Measurements from ENCODE around the gene NEU2. TPM values are rescaled to one million over a fixed set of nuclear protein-coding genes. Genes with fewer than 3 reads are reported as not detected.
"Not testable (repeated sequence)": the region's sequence is repeated elsewhere in the genome, so short reads cannot be mapped to it uniquely, and the experiment has no call there.

NEU2 gene
- total RNA-seq, 1 donor from 2014 or later: not detected

DNA sequence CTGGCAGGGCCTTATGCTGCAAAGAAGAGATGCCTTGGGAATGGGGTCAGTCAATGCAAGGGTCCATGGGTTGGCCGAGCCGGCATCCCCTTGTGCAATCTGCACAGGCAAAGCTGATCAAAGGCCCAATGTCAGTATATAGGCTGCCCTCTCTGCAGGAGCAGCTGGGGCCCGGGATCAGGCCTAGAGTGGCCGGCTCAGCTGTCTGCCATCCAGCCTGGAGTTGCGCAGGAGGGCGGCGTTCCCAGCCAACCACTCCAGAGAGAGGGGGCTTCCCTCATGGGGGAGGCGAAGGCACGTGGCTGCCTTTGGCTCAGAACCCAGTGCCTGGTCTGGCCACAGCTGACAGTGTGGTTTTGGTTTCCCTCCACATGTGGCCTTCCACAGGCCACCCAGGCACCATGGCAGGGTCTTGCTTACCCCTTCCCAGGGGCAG is 31.5 kb downstream of the NEU2 start:
- CTCF ChIA-PET: interaction anchor here (1.3 kb wide), 1 partner anchor 61 kb away, joined by 4 read pairs; no protein-coding TSS in a partner anchor
- intact Hi-C loops (cut with micrococcal nuclease): loop anchor here (5.0 to 10.0 kb wide), 3 partner anchors 293 to 353 kb away; no protein-coding TSS in a partner anchor
- Mint-ChIP-seq H3K4me3 (peak overlapping the region; percentile 96), H3K4me1 (peaks cover 77% of the 10 kb centered on the region), H3K27ac (peak overlapping the region; percentile 87), H3K27me3 (no peaks in the 10 kb centered on the region), H3K36me3 (ENCODE audit: low read depth) (peaks cover 69% of the 10 kb centered on the region), H3K9me3 (no peaks in the 10 kb centered on the region)
- DNase-seq (no peak), ATAC-seq (ENCODE audit: low read depth) (no peak)
- TF ChIP-seq, protein P1, sequence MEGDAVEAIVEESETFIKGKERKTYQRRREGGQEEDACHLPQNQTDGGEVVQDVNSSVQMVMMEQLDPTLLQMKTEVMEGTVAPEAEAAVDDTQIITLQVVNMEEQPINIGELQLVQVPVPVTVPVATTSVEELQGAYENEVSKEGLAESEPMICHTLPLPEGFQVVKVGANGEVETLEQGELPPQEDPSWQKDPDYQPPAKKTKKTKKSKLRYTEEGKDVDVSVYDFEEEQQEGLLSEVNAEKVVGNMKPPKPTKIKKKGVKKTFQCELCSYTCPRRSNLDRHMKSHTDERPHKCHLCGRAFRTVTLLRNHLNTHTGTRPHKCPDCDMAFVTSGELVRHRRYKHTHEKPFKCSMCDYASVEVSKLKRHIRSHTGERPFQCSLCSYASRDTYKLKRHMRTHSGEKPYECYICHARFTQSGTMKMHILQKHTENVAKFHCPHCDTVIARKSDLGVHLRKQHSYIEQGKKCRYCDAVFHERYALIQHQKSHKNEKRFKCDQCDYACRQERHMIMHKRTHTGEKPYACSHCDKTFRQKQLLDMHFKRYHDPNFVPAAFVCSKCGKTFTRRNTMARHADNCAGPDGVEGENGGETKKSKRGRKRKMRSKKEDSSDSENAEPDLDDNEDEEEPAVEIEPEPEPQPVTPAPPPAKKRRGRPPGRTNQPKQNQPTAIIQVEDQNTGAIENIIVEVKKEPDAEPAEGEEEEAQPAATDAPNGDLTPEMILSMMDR (IDR thresholded peaks at IDR 0.05): no peak
- POLR2A ChIA-PET: interaction anchor here (0.7 to 7.6 kb wide), 7 partner anchors 11 to 60 kb away, joined by 3 to 308 read pairs (median 18); no protein-coding TSS in a partner anchor

- CTCF ChIA-PET: interaction anchor here (1.3 kb wide), 1 partner anchor 60 kb away, joined by 4 read pairs; no protein-coding TSS in a partner anchor
- Mint-ChIP-seq H3K27me3 (no peaks in the 10 kb centered on the region), H3K4me3 (peak overlapping the region; percentile 44), H3K9me3 (no peaks in the 10 kb centered on the region), H3K4me1 (peaks cover 77% of the 10 kb centered on the region), H3K36me3 (ENCODE audit: low read depth) (peaks cover 73% of the 10 kb centered on the region), H3K27ac (peak overlapping the region; percentile 56)
- POLR2A ChIA-PET: interaction anchor here (0.7 to 7.6 kb wide), 8 partner anchors 11 to 171 kb away, joined by 3 to 308 read pairs (median 10); no protein-coding TSS in a partner anchor
- no peak for ATAC-seq (ENCODE audit: low read depth)
- TF ChIP-seq, protein P1 (IDR thresholded peaks at IDR 0.05): no peak
- intact Hi-C loops (cut with micrococcal nuclease): loop anchor here (5.0 to 10.0 kb wide), 3 partner anchors 293 to 353 kb away; no protein-coding TSS in a partner anchor
- peak; percentile 10 for DNase-seq
These were observed 32.2 kb downstream of the NEU2 start for GRCh38 chr2:233064530-233065199.

GRCh38 chr2:233065200-233065589 is 32.7 kb downstream of the NEU2 start:
- POLR2A ChIA-PET: interaction anchor here (0.7 to 7.6 kb wide), 7 partner anchors 10 to 171 kb away, joined by 3 to 308 read pairs (median 13); no protein-coding TSS in a partner anchor
- CTCF ChIA-PET; ATAC-seq (ENCODE audit: low read depth); H3K9me3 Mint-ChIP-seq; DNase-seq; H3K27me3 Mint-ChIP-seq: not testable (repeated sequence)
- peaks cover 77% of the 10 kb centered on the region for H3K4me1 Mint-ChIP-seq
- H3K4me3 Mint-ChIP-seq: peak overlapping the region; percentile 11
- H3K36me3 Mint-ChIP-seq (ENCODE audit: low read depth): peaks cover 76% of the 10 kb centered on the region
- intact Hi-C loops (cut with micrococcal nuclease): loop anchor here (10.0 kb wide), 1 partner anchor 320 kb away; no protein-coding TSS in a partner anchor
- peak overlapping the region; percentile 56 for H3K27ac Mint-ChIP-seq

GRCh38 chr2:233065954-233066470 is 33.5 kb downstream of the NEU2 start:
- intact Hi-C loops (cut with micrococcal nuclease): loop anchor here (10.0 kb wide), 1 partner anchor 319 kb away; no protein-coding TSS in a partner anchor
- H3K36me3 Mint-ChIP-seq (ENCODE audit: low read depth): peaks cover 73% of the 10 kb centered on the region
- H3K4me1 Mint-ChIP-seq: peaks cover 85% of the 10 kb centered on the region
- no peaks in the 10 kb centered on the region for H3K27me3 Mint-ChIP-seq
- TF ChIP-seq, protein P1 (IDR thresholded peaks at IDR 0.05): no peak
- no peak overlapping the region for H3K27ac Mint-ChIP-seq
- ChIA-PET POLR2A (interaction anchor here (0.6 to 7.6 kb wide), 5 partner anchors 9 to 209 kb away, joined by 3 to 308 read pairs (median 5); partner anchors contain the start of gene ATG16L1), CTCF (no interaction called here)
- DNase-seq (no peak), ATAC-seq (ENCODE audit: low read depth) (no peak)
- H3K9me3 Mint-ChIP-seq: no peaks in the 10 kb centered on the region
- H3K4me3 Mint-ChIP-seq: no peak overlapping the region

DNA sequence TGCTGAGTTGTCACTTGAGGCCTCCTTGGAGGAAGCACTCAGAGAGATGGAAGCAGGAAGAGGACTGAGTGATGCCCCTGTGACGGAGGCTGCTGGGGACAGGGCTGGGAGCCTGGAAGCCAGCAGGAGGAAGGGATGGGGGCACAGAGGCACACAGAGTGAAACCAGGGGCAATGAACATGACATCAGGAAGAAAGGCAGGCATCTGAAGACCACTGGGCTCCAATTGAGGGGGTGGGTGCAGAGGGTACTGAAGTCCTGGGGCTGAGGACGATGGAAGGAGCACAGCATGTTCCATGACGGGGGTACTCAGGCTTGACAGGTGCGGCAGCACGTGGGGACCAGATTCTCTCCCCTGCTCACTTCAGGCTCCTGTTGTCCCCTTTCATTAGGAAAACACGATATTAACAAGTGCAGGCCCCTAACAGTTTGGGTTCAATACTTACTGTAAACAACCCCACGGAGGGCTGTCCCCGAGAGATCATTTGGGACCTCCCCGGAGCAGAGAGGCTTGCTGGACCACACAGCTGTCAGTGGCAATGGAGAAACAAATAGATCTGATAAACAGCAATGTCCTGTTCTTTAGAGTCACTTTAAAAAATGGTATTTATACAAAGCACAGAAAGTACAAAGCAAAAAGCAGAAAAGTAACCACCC is 36.4 kb downstream of the NEU2 start:
- TF ChIP-seq, protein P1 (IDR thresholded peaks at IDR 0.05): no peak
- H3K27me3 Mint-ChIP-seq: no peaks in the 10 kb centered on the region
- peaks cover 78% of the 10 kb centered on the region for H3K4me1 Mint-ChIP-seq
- peak overlapping the region; percentile 67 for H3K4me3 Mint-ChIP-seq
- intact Hi-C loops (cut with micrococcal nuclease): loop anchor here (10.0 kb wide), 1 partner anchor 316 kb away; no protein-coding TSS in a partner anchor
- POLR2A ChIA-PET: interaction anchor here (1.2 to 4.0 kb wide), 3 partner anchors 10 to 18 kb away, joined by 4 to 31 read pairs (median 7); no protein-coding TSS in a partner anchor
- ATAC-seq (ENCODE audit: low read depth) (peak; percentile 60), DNase-seq (no peak)
- CTCF ChIA-PET: no interaction called here
- H3K27ac Mint-ChIP-seq: peak overlapping the region; percentile 75
- peaks cover 4% of the 10 kb centered on the region for H3K9me3 Mint-ChIP-seq
- H3K36me3 Mint-ChIP-seq (ENCODE audit: low read depth): peaks cover 57% of the 10 kb centered on the region
